NCI-H82 treated with DMSO at 0.1 percent for 48 hours (cell line): Measurements from ENCODE around the gene UNC119B.
A peak's percentile ranks its signal among the peaks of the same experiment; 100 is the strongest.
"Not testable (repeated sequence)": the region's sequence is repeated elsewhere in the genome, so short reads cannot be mapped to it uniquely, and the experiment has no call there.

Source experiments
- DNase-seq: peaks from one replicate; lab custom pipeline; 2025; ENCODE audit not compliant: unreplicated experiment; lab: John Stamatoyannopoulos, UW

UNC119B gene

DNA sequence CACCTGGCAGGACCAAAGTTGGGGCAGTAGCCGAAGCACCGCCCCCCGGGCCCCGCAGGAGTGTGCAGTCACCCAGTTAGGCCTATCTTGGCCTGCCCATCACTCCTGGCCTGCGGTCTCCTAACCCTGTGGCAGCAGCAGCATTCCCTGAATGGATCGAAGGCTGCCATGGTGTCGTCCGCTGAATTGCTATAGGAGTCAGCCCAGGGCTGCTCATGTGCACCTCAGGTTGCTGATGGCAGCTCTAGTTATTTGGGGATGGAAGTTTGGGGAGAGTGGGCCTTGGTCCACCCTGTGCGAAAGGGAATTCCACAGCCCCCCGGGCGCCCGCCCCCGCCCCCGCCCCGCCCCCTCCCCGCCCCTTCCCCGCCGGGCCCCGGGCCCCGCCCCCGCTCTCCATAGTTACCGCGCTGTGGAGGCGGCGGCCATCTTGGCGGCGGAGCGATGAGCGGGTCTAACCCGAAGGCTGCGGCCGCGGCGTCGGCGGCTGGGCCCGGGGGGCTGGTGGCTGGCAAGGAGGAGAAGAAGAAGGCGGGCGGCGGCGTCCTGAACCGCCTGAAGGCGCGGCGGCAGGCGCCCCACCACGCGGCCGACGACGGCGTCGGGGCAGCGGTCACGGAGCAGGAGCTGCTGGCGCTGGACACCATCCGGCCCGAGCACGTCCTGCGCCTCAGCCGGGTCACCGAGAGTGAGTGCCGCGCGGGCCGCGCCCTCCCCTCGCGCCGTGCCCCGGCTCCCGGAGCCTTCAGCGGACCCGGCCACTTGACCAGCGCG is at the start of gene UNC119B:
UNC119B (plus strand) TSS at position 428 of the 774 bp plus-strand sequence; CDS start at position 445, 17 bp downstream.
- DNase-seq: peak; percentile 20

DNA sequence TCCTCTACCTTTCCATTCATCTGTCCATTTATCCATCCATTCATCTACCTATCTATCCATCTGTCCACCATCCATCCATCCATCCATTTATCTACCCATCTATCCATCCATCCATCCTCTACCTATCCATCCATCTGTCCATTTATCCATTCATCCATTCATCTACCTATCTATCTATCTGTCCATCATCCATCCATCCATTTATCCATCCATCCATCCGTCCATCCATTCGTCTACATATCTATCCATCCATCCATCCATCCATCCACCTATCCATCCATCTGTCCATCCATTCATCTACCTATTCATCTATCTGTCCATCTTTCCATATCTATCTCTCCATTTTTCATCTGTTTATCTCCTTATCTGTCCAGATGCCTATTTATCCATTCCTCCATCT is 48.8 kb upstream of the UNC119B start:
- no peak for DNase-seq

DNA sequence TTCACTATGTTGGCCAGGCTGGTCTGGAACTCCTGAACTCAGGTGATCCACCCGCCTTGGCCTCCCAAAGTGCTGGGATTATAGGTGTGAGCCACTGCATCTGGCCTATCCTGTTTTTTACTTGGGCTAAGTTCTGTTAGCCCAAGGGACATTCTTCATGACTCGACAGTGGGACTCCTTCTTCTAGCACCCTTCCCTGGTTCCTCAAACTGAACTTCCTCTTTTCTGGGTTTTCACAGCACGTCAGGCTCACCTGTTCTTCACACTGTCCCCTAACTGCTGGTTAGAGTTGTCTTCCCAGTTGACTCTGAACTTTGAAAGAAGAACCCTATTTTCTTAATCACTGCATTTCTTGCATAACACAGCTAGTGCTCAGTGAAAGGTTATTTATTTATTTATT is 47.4 kb upstream of the UNC119B start:
- DNase-seq: no peak

DNA sequence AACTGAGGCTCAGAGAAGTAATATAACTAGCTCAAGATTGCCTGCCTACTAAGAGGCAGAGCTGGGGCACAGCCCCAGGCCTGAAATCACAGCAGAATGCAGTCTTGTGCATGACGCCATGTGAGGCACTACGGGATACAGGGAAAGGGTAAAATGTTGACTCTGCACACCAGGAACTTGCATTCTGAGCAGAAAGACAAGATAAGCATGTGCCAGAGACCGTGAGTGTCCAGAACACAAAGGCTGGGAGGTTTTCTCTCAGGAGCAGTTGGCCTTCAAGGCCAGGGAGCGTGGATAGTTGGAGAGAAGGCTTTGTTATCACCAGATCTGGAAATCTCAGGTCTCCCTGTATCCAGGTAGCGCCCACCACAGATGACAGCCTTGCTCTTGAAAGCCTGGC is 46.5 kb upstream of the UNC119B start:
- DNase-seq: no peak

DNA sequence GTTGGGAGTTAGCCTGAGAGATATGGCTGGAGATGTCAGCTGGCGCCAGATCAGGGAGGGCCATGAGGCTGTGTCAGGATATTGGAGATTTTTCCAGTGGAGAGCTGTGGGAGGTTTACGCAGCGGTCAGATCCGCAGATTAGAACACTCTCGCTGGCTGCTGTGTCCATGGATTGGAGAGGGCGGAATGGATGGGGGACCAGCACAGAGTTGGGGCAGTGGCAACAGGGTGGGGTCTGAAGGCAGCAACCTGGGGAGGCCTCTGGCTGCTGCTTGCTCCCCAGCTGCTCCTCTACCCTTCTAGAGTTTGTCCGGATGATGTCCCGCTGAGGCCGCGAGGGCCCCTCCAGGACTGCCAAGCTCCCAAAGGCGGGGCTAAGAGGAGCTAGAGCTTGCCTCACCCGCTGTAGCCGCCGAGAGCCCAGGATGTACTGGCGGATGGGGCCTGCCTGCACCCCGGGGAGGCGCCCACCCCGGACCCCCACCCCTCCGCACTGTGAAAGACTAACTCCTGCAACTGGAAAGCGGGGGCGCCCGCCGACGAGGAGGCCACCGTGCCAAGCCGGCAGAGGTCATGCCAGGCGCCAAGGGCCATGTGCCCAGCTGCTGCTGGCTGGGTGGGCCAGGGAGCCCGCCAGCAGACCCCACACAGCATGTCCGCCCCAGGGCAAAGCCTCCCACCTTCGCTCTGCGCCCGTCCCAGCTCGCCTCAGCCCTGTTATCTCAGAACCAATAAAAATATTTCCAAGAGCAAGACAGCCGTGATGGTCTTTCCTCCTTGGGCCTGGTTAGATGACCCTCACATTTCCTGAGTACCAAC is 43.5 kb upstream of the UNC119B start:
- peak; percentile 3 for DNase-seq

DNA sequence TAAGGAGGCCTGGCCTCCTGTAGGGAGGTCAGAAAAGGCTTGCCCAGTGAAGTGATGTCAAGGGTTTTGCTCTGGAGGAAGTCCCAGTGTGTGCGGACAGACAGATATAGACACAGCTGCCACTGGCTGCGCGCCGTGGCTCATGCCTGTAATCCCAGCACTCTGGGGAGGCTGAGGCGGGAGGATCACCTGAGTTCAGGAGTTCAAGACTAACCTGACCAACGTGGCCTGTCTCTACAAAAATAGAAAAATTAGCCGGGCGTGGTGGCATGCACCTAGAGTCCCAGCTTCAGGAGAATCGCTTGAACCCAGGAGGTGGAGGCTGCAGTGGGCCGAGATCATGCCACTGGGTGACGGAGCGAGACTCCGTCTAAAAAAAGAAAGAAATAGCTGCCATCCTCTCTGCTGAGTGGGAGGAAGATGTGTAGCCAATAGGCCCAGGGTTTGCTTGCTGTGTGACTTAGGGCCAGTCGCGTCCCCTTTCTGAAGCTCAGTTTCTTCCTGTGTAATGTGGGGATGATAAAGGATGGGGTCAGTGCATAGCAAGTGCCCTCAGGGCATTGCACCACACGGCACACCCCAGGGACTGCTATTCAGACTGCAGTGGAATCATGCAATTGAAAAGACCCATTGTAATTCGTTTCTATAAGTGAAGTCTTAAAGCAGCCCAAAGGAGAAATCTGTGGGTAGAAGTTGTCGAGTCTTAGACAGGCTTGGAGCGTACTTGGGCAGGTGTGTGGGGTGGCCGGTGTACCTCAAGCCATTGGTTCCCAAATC is 42.0 kb upstream of the UNC119B start:
- DNase-seq: no peak

DNA sequence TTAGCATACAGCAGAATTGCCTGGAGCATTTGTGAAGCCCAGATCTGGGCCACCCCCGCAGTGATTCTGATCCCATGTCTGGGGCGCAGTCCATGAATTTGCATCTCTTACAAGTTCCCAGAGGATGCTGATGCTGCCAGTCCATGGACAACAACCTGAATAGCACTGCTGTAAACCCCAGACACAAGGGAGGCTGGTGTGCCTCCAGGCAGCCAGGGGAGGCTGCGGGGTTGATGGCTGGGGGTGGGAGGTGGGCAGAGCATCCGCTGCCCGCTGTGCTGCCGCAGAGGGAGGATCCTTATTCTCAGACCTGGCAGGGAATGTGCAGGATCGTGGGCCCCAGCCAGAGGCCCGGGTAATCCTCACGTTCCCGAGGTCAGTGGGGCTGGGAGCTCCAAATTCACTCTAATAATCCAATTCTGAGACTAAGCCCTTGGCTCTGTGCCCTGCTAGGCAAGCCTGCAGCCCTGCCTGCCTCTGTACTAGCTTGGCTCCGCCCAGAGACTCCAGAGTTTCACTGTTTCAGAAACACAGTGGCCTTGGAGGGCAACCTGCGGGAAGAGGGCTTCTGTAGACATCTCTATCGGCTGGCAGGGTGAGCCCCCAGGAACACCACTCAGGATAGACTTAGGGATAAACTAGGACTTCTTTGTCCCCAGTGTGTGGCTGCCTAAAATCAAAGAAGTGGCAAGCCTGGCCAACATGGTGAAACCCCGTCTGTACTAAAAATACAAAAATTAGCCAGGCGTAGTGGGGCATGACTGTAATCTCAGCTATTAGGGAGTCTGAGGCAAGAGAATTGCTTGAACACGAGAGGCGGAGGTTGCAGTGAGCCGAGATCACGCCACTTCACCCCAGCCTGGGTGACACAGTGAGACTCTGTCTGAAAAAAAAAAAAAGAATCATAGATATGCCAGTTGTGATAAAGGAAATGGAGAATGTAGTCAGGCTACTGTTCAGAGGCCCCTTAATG is 41.1 kb upstream of the UNC119B start:
- DNase-seq: peak; percentile 94

DNA sequence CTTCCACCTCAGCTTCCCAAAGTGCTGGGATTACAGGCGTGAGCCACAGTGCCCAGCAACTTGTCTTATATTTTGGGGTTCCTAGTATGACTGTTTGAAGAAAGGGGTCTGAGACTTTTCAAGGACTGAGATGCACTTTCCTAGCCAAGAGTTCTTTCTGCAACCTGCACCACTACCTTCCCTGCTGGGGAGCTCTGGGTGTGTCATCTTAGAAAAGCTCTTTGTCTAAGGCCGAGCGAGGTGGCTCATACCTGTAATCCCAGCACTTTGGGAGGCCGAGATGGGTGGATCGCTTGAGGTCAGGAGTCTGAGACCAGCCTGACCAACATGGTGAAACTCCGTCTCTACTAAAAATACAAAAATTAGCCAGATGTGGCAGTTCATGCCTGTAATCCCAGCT is 40.0 kb upstream of the UNC119B start:
- not testable (repeated sequence) for DNase-seq

DNA sequence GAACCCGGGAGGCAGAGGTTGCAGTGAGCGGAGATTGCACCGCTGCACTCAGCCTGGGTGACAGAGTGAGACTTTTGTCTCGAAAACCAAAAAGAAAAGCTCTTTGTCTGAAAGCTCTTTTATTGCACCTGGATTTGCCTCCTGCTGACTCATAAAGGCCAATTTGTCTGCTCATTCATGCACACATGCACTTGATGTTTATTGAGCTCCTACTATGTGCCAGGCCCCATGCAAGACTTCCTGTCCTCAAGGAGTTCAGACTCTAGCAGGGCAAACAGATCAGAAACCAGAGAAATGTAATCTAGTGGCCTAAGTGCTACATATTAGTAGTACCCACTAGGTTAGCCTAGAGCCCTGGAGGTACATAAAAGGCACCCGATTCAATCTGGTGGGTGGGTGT is 39.6 kb upstream of the UNC119B start:
- DNase-seq: no peak

DNA sequence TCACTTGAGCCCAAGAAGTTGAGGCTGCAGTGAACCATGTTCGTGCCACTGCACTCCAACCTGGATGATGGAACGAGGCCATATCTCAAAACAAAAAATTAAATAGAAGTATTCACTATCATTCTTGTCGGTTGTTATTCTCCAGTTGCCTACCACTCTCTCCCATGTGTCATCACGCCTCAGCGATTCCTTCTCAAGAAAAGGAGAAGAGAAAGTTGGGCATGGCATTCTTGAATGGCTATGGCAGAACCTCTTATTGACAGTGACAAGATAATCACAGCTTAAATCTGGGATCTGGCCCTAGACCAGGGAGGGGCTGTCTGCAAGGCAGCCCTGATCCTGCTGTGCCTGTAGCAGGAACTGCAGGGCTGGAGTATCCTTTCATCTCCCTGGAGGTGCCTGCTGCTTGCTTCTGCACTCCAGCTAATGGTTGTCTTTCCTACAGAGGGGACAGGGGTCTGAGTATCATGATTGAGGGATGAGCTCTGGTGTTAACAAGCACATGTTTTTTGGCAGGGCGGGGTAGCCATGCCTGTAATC is 36.1 kb upstream of the UNC119B start:
- peak; percentile 21 for DNase-seq

DNA sequence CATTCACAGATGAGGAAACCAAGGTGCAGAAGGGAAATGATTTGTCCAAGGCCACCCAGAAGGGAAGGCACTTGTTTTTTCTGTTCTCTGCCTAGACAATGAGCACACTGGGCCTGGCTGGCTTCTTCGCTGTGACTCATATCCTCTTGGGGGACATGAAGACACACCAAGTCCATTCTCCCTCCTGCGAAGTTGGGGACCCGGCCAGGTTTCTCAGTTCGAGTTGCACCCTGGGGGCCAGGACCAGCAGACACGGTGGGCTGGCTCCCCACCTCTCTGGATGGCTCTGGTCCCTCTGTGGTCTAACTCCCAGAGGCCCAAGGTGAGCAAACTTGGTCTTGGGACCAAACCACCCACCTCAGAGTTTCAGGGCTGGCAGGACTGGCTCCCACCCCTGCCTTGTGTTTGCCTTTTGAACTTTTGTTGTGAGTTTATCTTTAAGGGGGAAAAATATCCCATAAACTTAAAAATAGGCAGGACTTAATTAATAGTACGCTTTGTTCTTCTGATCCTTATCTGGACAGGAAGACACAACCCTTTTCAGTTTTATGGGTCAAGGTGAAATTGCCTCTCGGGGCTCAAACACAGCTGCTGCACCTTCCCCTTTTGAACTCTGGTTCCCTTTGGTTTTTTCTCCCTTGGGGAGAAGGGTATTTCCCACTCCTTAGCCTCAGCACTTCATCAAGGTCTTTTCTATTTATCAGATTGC is 32.3 kb upstream of the UNC119B start:
- no peak for DNase-seq

DNA sequence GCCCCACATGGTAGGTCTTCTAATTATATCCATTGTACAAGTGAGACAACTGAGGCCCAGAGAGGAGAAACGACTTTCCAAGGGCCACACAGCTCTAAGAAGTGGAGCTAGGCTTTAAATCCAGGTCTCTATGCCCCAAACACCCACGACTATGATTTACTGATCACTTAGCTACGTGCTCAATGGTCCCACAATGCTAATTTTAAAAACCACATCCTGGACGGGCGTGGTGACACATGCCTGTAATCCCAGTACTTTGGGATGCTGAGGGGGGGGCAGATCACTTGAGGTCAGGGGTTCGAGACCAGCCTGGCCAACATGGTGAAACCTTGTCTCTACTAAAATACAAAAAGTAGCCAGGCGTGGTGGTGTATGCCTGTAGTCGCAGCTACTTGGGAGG is 31.7 kb upstream of the UNC119B start:
- DNase-seq: no peak

DNA sequence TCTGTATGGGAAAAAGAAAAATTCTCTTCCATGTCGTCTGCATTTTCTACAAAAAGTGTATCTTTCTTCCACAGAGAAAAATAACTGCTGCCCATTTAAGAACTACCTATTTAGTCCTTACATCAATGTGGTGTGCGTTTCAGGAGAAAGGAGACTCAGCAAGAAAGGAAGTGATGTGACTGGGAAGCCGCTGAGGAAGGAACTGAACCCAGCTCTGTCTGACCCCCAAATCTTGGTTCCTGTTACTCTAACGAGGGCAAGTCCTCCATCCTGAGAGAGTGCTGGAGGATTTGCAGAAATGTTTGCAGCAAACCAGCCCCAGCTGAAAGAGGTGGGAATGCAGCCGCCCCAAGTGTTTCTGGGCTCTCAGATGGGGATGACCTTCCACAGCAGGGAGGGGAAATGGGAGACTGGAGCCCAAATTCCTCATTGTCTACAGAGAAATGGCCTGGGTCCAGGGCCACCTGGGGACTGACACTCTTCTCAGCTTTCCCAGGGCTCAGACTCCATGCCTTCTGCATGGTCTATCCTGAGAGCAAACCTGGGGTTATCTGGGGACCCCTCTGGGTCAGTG is 30.0 kb upstream of the UNC119B start:
- DNase-seq: no peak

DNA sequence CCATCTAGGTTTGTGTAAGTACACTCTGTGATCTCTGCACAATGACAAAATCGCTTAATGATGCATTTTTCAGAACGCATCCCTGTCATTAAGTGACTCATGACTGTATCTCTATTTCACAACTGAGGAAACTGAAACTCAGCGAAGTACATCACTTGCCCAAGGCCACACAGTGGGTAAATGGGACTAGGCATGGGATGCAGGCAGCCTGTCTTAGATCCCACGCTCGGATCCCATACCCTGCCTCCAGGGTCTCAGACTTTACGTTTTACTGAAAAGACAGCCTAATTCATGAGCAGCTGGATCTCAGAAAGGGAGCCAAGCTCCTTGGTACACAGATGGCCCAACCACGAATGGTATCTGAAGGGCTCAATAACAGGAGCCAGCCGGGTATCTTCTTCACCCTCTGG is 25.7 kb upstream of the UNC119B start:
- DNase-seq: no peak

DNA sequence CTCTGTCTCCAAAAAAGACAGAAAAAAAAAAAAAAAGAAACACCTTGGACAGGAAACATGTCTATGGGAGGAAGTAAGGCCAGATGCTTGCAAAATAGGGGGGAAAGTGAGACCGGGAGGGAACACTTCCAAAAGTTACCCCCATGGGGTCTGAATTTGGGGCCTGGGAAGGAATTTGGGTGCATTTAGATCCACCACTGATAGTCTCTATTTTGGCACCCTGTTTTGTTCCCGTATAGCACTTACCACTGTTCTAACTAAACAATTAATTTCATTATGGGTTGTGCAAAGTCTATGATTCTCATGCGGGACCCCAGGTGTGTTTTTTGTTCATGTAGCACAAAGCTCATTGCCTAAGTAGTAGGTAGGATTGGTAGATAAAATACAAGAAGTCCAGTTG is 24.7 kb upstream of the UNC119B start:
- no peak for DNase-seq

DNA sequence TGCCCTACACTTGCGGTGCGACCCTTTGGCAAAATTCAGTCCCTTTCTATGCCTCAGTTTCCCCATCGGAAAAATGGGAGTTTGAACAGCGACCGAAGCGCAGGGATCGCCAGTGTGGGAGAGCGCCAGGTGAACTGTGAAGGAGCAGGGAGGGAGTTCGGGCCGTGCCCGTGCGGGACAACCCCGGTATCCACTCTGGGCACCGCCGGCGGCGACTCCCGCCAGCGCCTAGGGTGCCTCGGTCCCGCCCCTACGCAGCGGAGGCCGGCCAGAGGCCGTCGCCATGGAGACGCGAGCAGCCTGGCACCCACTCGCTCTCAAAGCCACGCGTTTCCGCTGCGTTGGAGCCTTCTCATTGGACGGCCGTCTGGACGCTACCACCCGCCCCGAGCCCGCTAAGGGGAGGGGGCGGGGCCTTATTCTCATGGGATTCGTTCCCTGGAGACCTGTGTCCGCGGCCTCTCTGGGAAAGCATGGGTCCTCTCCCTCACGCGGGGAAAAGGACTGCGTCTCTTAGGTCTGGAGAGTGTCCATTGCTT is 24.0 kb upstream of the UNC119B start:
- DNase-seq: peak; percentile 91

DNA sequence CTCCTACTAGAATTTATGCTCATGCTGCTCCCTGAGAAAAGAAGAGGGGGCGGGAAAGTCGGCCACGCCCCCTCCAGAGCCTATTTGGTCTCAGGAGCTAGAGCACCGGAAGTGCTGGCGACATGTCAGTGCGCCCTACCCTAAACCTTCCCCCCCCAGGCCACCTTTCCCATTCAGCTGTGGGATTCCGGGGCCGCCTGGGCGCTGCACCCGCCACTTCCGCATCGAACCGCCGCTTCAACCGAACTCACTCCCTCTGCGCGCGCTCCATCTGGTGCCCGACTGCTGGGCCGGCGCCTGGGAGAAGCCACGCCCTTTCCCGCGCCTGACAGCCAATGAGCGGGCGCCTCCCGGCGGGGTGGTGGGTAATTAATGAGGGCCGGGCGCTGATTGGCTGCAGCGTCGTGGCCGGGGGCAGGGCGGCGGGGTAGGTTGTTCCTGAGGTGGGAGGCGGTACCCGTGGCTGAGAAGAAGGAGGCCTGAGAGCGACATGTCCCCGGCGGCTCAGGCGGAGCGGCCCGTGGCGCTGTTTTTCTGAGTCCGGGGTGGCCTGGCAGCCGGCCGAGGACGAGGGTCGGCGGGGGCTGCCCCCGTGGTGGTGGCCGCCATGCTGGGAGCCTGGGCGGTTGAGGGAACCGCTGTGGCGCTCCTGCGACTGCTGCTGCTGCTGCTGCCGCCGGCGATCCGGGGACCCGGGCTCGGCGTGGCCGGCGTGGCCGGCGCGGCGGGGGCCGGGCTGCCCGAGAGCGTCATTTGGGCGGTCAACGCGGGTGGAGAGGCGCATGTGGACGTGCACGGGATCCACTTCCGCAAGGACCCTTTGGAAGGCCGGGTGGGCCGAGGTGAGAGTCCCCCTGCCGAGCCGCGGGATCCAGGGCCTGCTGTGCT is 23.3 kb upstream of the UNC119B start, which contains the start of gene MLEC:
MLEC (plus strand) TSS at position 460 of the 888 bp plus-strand sequence; CDS start at position 608, 148 bp downstream.
- DNase-seq: peak; percentile 94
